Keratinocyte (primary cell): ENCODE data around the gene PHACTR1. TPM values are rescaled to one million over a fixed set of nuclear protein-coding genes. Genes with fewer than 3 reads are reported as not detected.

Experiments
- DNase-seq: peaks from one replicate; pipeline ENCODE4 v3.0.0-alpha.2; 2011; ENCODE audit warnings: low read depth, missing footprints, low spot score
- FAIRE-seq: peaks from 2 replicates; lab custom pipeline; 2011; peaks lifted over from hg19 to GRCh38; lab: Jason Lieb, UNC
- H2AFZ ChIP-seq: 2 replicates; pipeline ENCODE4 v1.6.0; 2012; ENCODE audit warnings: low read length, control low read depth, inconsistent platforms; ENCODE audit not compliant: control insufficient read depth
- H3K27ac ChIP-seq: 2 replicates; pipeline ENCODE4 v1.5.1; 2011; ENCODE audit warnings: low read length; ENCODE audit not compliant: control insufficient read depth, insufficient read depth
- H3K27me3 ChIP-seq: 3 replicates; pipeline ENCODE4 v1.6.0; 2011; ENCODE audit warnings: low read length; ENCODE audit not compliant: control insufficient read depth, insufficient read depth; ENCODE audit errors: extremely low read depth
- H3K36me3 ChIP-seq, 2 experiments: 2 replicates in 1 of 2; 3 replicates in 1 of 2; pipeline ENCODE4 v1.5.1; 2011; ENCODE audit warnings: low read length in 2 of 2, mild to moderate bottlenecking in 1 of 2; ENCODE audit not compliant: control insufficient read depth in 2 of 2, insufficient read depth in 2 of 2; ENCODE audit errors: extremely low read depth in 1 of 2
- H3K4me1 ChIP-seq: 3 replicates; pipeline ENCODE4 v1.5.1; 2011; ENCODE audit warnings: low read length; ENCODE audit not compliant: control insufficient read depth, insufficient read depth; ENCODE audit errors: extremely low read depth
- H3K4me2 ChIP-seq: 3 replicates; pipeline ENCODE4 v1.6.0; 2011; ENCODE audit warnings: low read depth, low read length; ENCODE audit not compliant: control insufficient read depth, insufficient read depth; ENCODE audit errors: extremely low read depth
- H3K4me3 ChIP-seq, 3 experiments: fragments of 200-600 bp in 1 of 3; sonication (generic) in 1 of 3; 2 replicates in 2 of 3; 3 replicates in 1 of 3; pipeline ENCODE4 v1.5.1; 2011 to 2016; ENCODE audit warnings: low read length in 3 of 3, mild to moderate bottlenecking in 3 of 3, control low read depth in 2 of 3, inconsistent platforms in 1 of 3, low read depth in 1 of 3, mixed read lengths in 1 of 3, mixed run types in 1 of 3, moderate library complexity in 1 of 3; ENCODE audit not compliant: control insufficient read depth in 2 of 3, insufficient read depth in 2 of 3; ENCODE audit errors: extremely low read depth in 1 of 3
- H3K79me2 ChIP-seq: 2 replicates; pipeline ENCODE4 v1.6.0; 2012; ENCODE audit warnings: low read length; ENCODE audit not compliant: control insufficient read depth, insufficient read depth
- H3K9ac ChIP-seq: 3 replicates; pipeline ENCODE4 v1.6.0; 2011; ENCODE audit warnings: low read length; ENCODE audit not compliant: control insufficient read depth, insufficient read depth; ENCODE audit errors: extremely low read depth
- H3K9me1 ChIP-seq: 3 replicates; pipeline ENCODE4 v1.6.0; 2011; ENCODE audit warnings: low read length; ENCODE audit not compliant: control insufficient read depth, insufficient read depth; ENCODE audit errors: extremely low read depth
- H3K9me3 ChIP-seq: 2 replicates; pipeline ENCODE4 v1.5.1; 2012; ENCODE audit warnings: low read depth, low read length; ENCODE audit not compliant: control insufficient read depth
- H4K20me1 ChIP-seq: 3 replicates; pipeline ENCODE4 v1.6.0; 2011; ENCODE audit warnings: low read length; ENCODE audit not compliant: control insufficient read depth, insufficient read depth; ENCODE audit errors: extremely low read depth
- EZH2 ChIP-seq: IDR thresholded peaks from one replicate; pipeline ENCODE4 v1.6.1; 2012; ENCODE audit warnings: inconsistent platforms, mild to moderate bottlenecking, low read length, moderate library complexity
- dilution Hi-C: fragments of 300-500 bp; cut with MboI; formaldehyde crosslinking; loops from one replicate; pipeline ENCODE4 v1.7.0; 2020; ENCODE audit warnings: low sequenced_read_pairs; ENCODE audit not compliant: extremely low pct_ligation_motif_present
- polyA plus RNA-seq, 5 experiments: library from polyadenylated mRNA; depleted of rRNA in 3 of 5; stranded (reverse) in 3 of 5; stranded (forward) in 1 of 5; unstranded in 1 of 5; fragments of >200 nt; gene quantifications; 1 replicate in 1 of 5; 2 replicates in 3 of 5; 3 replicates in 1 of 5; pipeline versions ENCODE4 v1.2.1 to v1.2.3, GENCODE V29; 2011 to 2012; ENCODE audit warnings: missing spikeins in 2 of 5, low read depth in 1 of 5, low replicate concordance in 1 of 5
- TF ChIP-seq, protein P1 (sequence below), 3 experiments: IDR thresholded peaks in 1 of 3; conservative IDR thresholded peaks in 1 of 3; optimal IDR thresholded peaks in 1 of 3; 2 replicates in 2 of 3; 3 replicates in 1 of 3; pipeline versions ENCODE3 to v1.5.1; 2011; ENCODE audit warnings: low read length in 3 of 3, mild to moderate bottlenecking in 3 of 3, moderate library complexity in 2 of 3, control low read depth in 1 of 3, inconsistent platforms in 1 of 3; ENCODE audit not compliant: insufficient read depth in 2 of 3; ENCODE audit errors: extremely low read depth in 1 of 3

PHACTR1 gene
- polyA plus RNA-seq, 1 donor (not counting 4 experiments of a cell fraction or from before 2014, with no cell fraction given) = 0.22 TPM

DNA sequence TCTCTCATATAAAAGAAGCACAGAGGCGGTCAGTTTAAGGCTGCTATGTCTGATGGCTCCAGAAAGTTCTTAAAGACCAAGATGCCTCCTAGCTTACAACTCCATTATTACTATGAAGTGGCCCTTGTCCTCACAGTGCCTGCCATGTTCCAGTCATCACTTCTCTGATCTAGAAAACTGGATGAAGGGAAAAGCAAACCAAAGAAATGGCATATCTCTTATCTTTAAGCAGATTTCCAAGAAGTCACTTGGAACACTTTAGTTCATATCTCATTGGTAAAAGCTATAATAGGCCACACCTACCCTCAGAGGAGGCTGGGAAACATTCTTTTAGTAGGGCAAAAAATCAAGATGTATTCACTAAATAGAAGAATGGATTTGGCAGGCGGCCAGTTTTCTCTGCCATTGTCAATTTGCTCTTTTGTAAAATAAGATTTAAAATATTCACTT, 322.2 kb downstream of the PHACTR1 start:
- DNase-seq (no peak), FAIRE-seq (no peak)
- H3K27me3 ChIP-seq = no peaks in the 10 kb centered on the region
- H3K4me3 ChIP-seq = no peak overlapping the region
- H3K9ac ChIP-seq = no peak overlapping the region
- H2AFZ ChIP-seq = no peak overlapping the region
- no peaks in the 10 kb centered on the region for H3K79me2 ChIP-seq
- H3K9me3 ChIP-seq = no peaks in the 10 kb centered on the region
- peak overlapping the region; percentile 23 for H3K4me2 ChIP-seq
- peaks cover 9% of the 10 kb centered on the region for H3K4me1 ChIP-seq
- no peak for TF ChIP-seq EZH2
- TF ChIP-seq, protein P1, sequence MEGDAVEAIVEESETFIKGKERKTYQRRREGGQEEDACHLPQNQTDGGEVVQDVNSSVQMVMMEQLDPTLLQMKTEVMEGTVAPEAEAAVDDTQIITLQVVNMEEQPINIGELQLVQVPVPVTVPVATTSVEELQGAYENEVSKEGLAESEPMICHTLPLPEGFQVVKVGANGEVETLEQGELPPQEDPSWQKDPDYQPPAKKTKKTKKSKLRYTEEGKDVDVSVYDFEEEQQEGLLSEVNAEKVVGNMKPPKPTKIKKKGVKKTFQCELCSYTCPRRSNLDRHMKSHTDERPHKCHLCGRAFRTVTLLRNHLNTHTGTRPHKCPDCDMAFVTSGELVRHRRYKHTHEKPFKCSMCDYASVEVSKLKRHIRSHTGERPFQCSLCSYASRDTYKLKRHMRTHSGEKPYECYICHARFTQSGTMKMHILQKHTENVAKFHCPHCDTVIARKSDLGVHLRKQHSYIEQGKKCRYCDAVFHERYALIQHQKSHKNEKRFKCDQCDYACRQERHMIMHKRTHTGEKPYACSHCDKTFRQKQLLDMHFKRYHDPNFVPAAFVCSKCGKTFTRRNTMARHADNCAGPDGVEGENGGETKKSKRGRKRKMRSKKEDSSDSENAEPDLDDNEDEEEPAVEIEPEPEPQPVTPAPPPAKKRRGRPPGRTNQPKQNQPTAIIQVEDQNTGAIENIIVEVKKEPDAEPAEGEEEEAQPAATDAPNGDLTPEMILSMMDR (optimal IDR thresholded peaks at IDR 0.05 in 1 of 3, IDR thresholded peaks at IDR 0.05 in 1 of 3, conservative IDR thresholded peaks at IDR 0.05 in 1 of 3; ENCODE audit: extremely low read depth in 1 of 3, insufficient read depth in 2 of 3, low read length in 3 of 3) = no peak
- no peaks in the 10 kb centered on the region for H3K36me3 ChIP-seq
- H3K27ac ChIP-seq = no peak overlapping the region
- no peaks in the 10 kb centered on the region for H4K20me1 ChIP-seq
- H3K9me1 ChIP-seq = no peaks in the 10 kb centered on the region
- dilution Hi-C loops = no loop called here

- no peaks in the 10 kb centered on the region for H3K9me3 ChIP-seq
- H3K9ac ChIP-seq = no peak overlapping the region
- no peaks in the 10 kb centered on the region for H3K27me3 ChIP-seq
- H3K9me1 ChIP-seq = no peaks in the 10 kb centered on the region
- peak; percentile 93 for FAIRE-seq
- H2AFZ ChIP-seq = peak overlapping the region; percentile 54
- peaks cover 23% of the 10 kb centered on the region for H3K4me1 ChIP-seq
- H3K4me3 ChIP-seq = peak overlapping the region in 2 of 3 experiments; percentile 16 to 29
- no peaks in the 10 kb centered on the region for H3K79me2 ChIP-seq
- no peaks in the 10 kb centered on the region for H4K20me1 ChIP-seq
- H3K4me2 ChIP-seq = peak overlapping the region; percentile 69
- H3K27ac ChIP-seq = peak overlapping the region; percentile 38
- dilution Hi-C loops = no loop called here
- TF ChIP-seq, protein P1 (optimal IDR thresholded peaks at IDR 0.05 in 1 of 3, IDR thresholded peaks at IDR 0.05 in 1 of 3, conservative IDR thresholded peaks at IDR 0.05 in 1 of 3; ENCODE audit: extremely low read depth in 1 of 3, insufficient read depth in 2 of 3, low read length in 3 of 3) = peak; percentile 24 to 26 (median 25)
- TF ChIP-seq EZH2 = no peak
- peak; percentile 84 for DNase-seq
- H3K36me3 ChIP-seq = no peaks in the 10 kb centered on the region
Measured at GRCh38 chr6:13044390-13044789, 327.8 kb downstream of the PHACTR1 start.
